H1 (cell line): Measurements from ENCODE around the gene ZXDC. TPM values are rescaled to one million over a fixed set of nuclear protein-coding genes. Genes with fewer than 3 reads are reported as not detected.

Experiments used
- CTCF ChIA-PET: fragments of 300-600 bp; sonication (Branson Sonifier 250); formaldehyde crosslinking; loops from one replicate; lab custom pipeline; 2021; ENCODE audit not compliant: partially characterized antibody; lab: Charles Lee
- POLR2A ChIA-PET: fragments of 300-600 bp; sonication (Branson Sonifier 250); formaldehyde crosslinking; loops from one replicate; lab custom pipeline; 2021; ENCODE audit warnings: inconsistent platforms; ENCODE audit not compliant: partially characterized antibody; lab: Charles Lee
- DNase-seq, 2 experiments: peaks; one replicate each; pipeline versions ENCODE4 v3.0.0 to v3.0.0-alpha.2; 2010 to 2022; ENCODE audit warnings: low spot score in 2 of 2, low read depth in 1 of 2, mixed read lengths in 1 of 2
- FAIRE-seq: peaks from 2 replicates; lab custom pipeline; 2011; peaks lifted over from hg19 to GRCh38; lab: Jason Lieb, UNC
- H2AFZ ChIP-seq: 2 replicates; pipeline ENCODE4 v1.8.1; 2012; ENCODE audit warnings: low read length, inconsistent platforms
- H2AK5ac ChIP-seq: 2 replicates; pipeline ENCODE4 v1.6.1; 2013; ENCODE audit warnings: low read depth, low read length
- H2BK120ac ChIP-seq: replicated peaks from 2 replicates; pipeline ENCODE3; 2013; ENCODE audit warnings: low read depth, low read length, inconsistent platforms
- H2BK12ac ChIP-seq: 2 replicates; pipeline ENCODE4 v1.6.1; 2013; ENCODE audit warnings: low read depth, low read length
- H2BK15ac ChIP-seq: 2 replicates; pipeline ENCODE4 v1.6.1; 2013; ENCODE audit warnings: low read length
- H2BK20ac ChIP-seq: 2 replicates; pipeline ENCODE4 v1.6.1; 2013; ENCODE audit warnings: low read length
- H2BK5ac ChIP-seq: 2 replicates; pipeline ENCODE4 v1.6.1; 2013; ENCODE audit warnings: low read depth, low read length
- H3K14ac ChIP-seq: 2 replicates; pipeline ENCODE4 v1.6.1; 2013; ENCODE audit warnings: inconsistent platforms; ENCODE audit not compliant: insufficient read length
- H3K18ac ChIP-seq: 2 replicates; pipeline ENCODE4 v1.6.1; 2013; ENCODE audit warnings: low read length; ENCODE audit errors: extremely low read depth
- H3K23ac ChIP-seq: 2 replicates; pipeline ENCODE4 v1.6.1; 2013; ENCODE audit warnings: inconsistent platforms; ENCODE audit not compliant: insufficient read length
- H3K23me2 ChIP-seq: 2 replicates; pipeline ENCODE4 v1.6.1; 2013; ENCODE audit warnings: low read depth, low read length
- H3K27ac ChIP-seq: 2 replicates; pipeline ENCODE4 v1.6.1; 2011; ENCODE audit warnings: low read depth, low read length, inconsistent platforms
- H3K27me3 ChIP-seq, 4 experiments: replicated peaks in 1 of 4; 1 replicate in 1 of 4; 2 replicates in 3 of 4; pipeline versions ENCODE4 v1.6.1 to v1.8.1; 2011 to 2013; ENCODE audit warnings: low read length in 3 of 4, mild to moderate bottlenecking in 3 of 4, inconsistent platforms in 2 of 4, mixed read lengths in 2 of 4, moderate library complexity in 1 of 4; ENCODE audit not compliant: control insufficient read depth in 3 of 4, insufficient read depth in 3 of 4; ENCODE audit errors: extremely low read depth in 1 of 4
- H3K36me3 ChIP-seq, 4 experiments: 2 replicates each; pipeline versions ENCODE4 v1.6.1 to v1.8.1; 2011 to 2013; ENCODE audit warnings: mild to moderate bottlenecking in 4 of 4, low read length in 3 of 4, moderate library complexity in 2 of 4, control low read depth in 1 of 4, inconsistent platforms in 1 of 4; ENCODE audit not compliant: insufficient read depth in 4 of 4, control insufficient read depth in 2 of 4
- H3K4ac ChIP-seq: replicated peaks from 2 replicates; pipeline ENCODE3; 2013; ENCODE audit warnings: low read length, low read depth, mixed read lengths, inconsistent platforms; ENCODE audit not compliant: insufficient read length
- H3K4me1 ChIP-seq, 4 experiments: replicated peaks in 1 of 4; 1 replicate in 1 of 4; 2 replicates in 3 of 4; pipeline versions ENCODE4 v1.6.1 to v1.8.1; 2011 to 2013; ENCODE audit warnings: low read length in 3 of 4, inconsistent platforms in 2 of 4, mixed read lengths in 1 of 4; ENCODE audit not compliant: insufficient read depth in 4 of 4, control insufficient read depth in 3 of 4
- H3K4me2 ChIP-seq, 2 experiments: 2 replicates each; pipeline versions ENCODE4 v1.6.1 to v1.8.1; 2011 to 2013; ENCODE audit warnings: low read depth in 2 of 2, low read length in 2 of 2, control low read depth in 1 of 2, inconsistent platforms in 1 of 2, mild to moderate bottlenecking in 1 of 2; ENCODE audit not compliant: insufficient read depth in 1 of 2
- H3K4me3 ChIP-seq, 4 experiments: fragments of 200-600, 300-600 bp in 1 of 4; sonication (generic), shearing (Covaris generic), sonication (Bioruptor Twin) in 1 of 4; 2 replicates each; pipeline versions ENCODE4 v1.5.1 to v1.8.1; 2011 to 2016; ENCODE audit warnings: low read length in 4 of 4, low read depth in 3 of 4, control low read depth in 2 of 4, inconsistent platforms in 2 of 4, mild to moderate bottlenecking in 2 of 4, mixed read lengths in 1 of 4, moderate library complexity in 1 of 4; ENCODE audit not compliant: insufficient read depth in 2 of 4; ENCODE audit errors: extremely low read depth in 1 of 4
- H3K56ac ChIP-seq: replicated peaks from 2 replicates; pipeline ENCODE3; 2013; ENCODE audit warnings: low read depth, mild to moderate bottlenecking, mixed read lengths, low read length, inconsistent platforms; ENCODE audit not compliant: insufficient read length
- H3K79me1 ChIP-seq: 2 replicates; pipeline ENCODE4 v1.6.1; 2013; ENCODE audit warnings: low read depth, low read length, control low read depth
- H3K79me2 ChIP-seq, 2 experiments: 2 replicates each; pipeline versions ENCODE4 v1.6.1 to v1.8.1; 2012 to 2013; ENCODE audit warnings: low read length in 2 of 2, mild to moderate bottlenecking in 2 of 2, inconsistent platforms in 1 of 2; ENCODE audit not compliant: insufficient read depth in 2 of 2, control insufficient read depth in 1 of 2
- H3K9ac ChIP-seq, 4 experiments: replicated peaks in 1 of 4; 1 replicate in 1 of 4; 2 replicates in 3 of 4; pipeline versions ENCODE4 v1.6.1 to v1.8.1; 2011 to 2013; ENCODE audit warnings: low read depth in 3 of 4, low read length in 3 of 4, control low read depth in 2 of 4, mild to moderate bottlenecking in 2 of 4, moderate library complexity in 2 of 4, inconsistent platforms in 1 of 4; ENCODE audit errors: extremely low read depth in 1 of 4
- H3K9me3 ChIP-seq, 2 experiments: 2 replicates each; pipeline versions ENCODE4 v1.6.1 to v1.8.1; 2012 to 2013; ENCODE audit warnings: mild to moderate bottlenecking in 2 of 2, moderate library complexity in 2 of 2, control low read depth in 1 of 2, inconsistent platforms in 1 of 2, low read depth in 1 of 2, low read length in 1 of 2, mixed read lengths in 1 of 2; ENCODE audit not compliant: insufficient read depth in 2 of 2
- H4K20me1 ChIP-seq, 2 experiments: replicated peaks in 1 of 2; 2 replicates each; pipeline versions ENCODE3 to v1.8.1; 2011 to 2013; ENCODE audit warnings: inconsistent platforms in 2 of 2, low read length in 2 of 2, mild to moderate bottlenecking in 1 of 2; ENCODE audit not compliant: insufficient read depth in 2 of 2, control insufficient read depth in 1 of 2
- H4K5ac ChIP-seq: 2 replicates; pipeline ENCODE4 v1.6.1; 2013; ENCODE audit warnings: low read length, low read depth, mixed read lengths, inconsistent platforms; ENCODE audit not compliant: insufficient read length
- H4K8ac ChIP-seq: 2 replicates; pipeline ENCODE4 v1.8.0; 2013; ENCODE audit warnings: mild to moderate bottlenecking, moderate library complexity, low read length, inconsistent platforms; ENCODE audit not compliant: insufficient read depth; ENCODE audit errors: extremely low read depth
- H4K91ac ChIP-seq: replicated peaks from 2 replicates; pipeline ENCODE3; 2013; ENCODE audit warnings: low read length, mixed read lengths, inconsistent platforms; ENCODE audit not compliant: insufficient read length
- BACH1 ChIP-seq: IDR thresholded peaks from 2 replicates; pipeline ENCODE4 v1.6.1; 2012; ENCODE audit warnings: low read length, improper control_type of control experiment
- CBX8 ChIP-seq: fragments of 300-800, 300-1000 bp; sonication (generic); IDR thresholded peaks from 2 replicates; pipeline ENCODE4 v1.7.1; 2016; ENCODE audit warnings: low read depth, low read length, borderline replicate concordance
- CHD1 ChIP-seq: IDR thresholded peaks from 2 replicates; pipeline ENCODE4 v1.6.1; 2012; ENCODE audit warnings: low read depth, low read length, improper control_type of control experiment
- EP300 ChIP-seq, 2 experiments: IDR thresholded peaks; 1 replicate in 1 of 2; 2 replicates in 1 of 2; pipeline ENCODE4 v1.6.1; 2011 to 2012; ENCODE audit warnings: low read depth in 2 of 2, low read length in 2 of 2, mild to moderate bottlenecking in 2 of 2, borderline replicate concordance in 1 of 2, inconsistent platforms in 1 of 2, moderate library complexity in 1 of 2
- GTF2F1 ChIP-seq: IDR thresholded peaks from 2 replicates; pipeline ENCODE4 v1.6.1; 2012; ENCODE audit warnings: low read depth, low read length, improper control_type of control experiment, borderline replicate concordance
- JUND ChIP-seq: IDR thresholded peaks from 2 replicates; pipeline ENCODE4 v1.6.1; 2011; ENCODE audit warnings: mild to moderate bottlenecking, improper control_type of control experiment, low read length
- POU5F1 ChIP-seq: IDR thresholded peaks from 2 replicates; pipeline ENCODE4 v1.6.1; 2011; ENCODE audit warnings: low read depth, mild to moderate bottlenecking, low read length, moderate library complexity
- SIN3A ChIP-seq, 2 experiments: IDR thresholded peaks in 1 of 2; conservative IDR thresholded peaks in 1 of 2; 2 replicates each; pipeline ENCODE4 v1.6.1; 2011 to 2012; ENCODE audit warnings: low read length in 2 of 2, improper control_type of control experiment in 1 of 2, low read depth in 1 of 2, mild to moderate bottlenecking in 1 of 2
- SIRT6 ChIP-seq: IDR thresholded peaks from one replicate; pipeline ENCODE4 v1.7.1; 2012; ENCODE audit warnings: low read length, inconsistent platforms
- SP2 ChIP-seq: IDR thresholded peaks from 2 replicates; pipeline ENCODE4 v1.6.1; 2012; ENCODE audit warnings: mild to moderate bottlenecking, low read length, inconsistent platforms
- SRF ChIP-seq: IDR thresholded peaks from 2 replicates; pipeline ENCODE4 v1.6.1; 2011; ENCODE audit warnings: mild to moderate bottlenecking, low read depth, low read length, moderate library complexity
- YY1 ChIP-seq: IDR thresholded peaks from 2 replicates; pipeline ENCODE4 v1.6.1; 2011; ENCODE audit warnings: low read depth, mild to moderate bottlenecking, low read length
- WGBS, 2 experiments: shearing (Covaris generic) in 1 of 2; methylation state at CpG; one replicate each; pipeline versions ENCODE4 v1.1.6 to v1.1.7; 2013 to 2015; ENCODE audit warnings: low lambda C conversion rate in 2 of 2, mixed read lengths in 2 of 2, inconsistent platforms in 1 of 2, low coverage in 1 of 2, missing lambda C conversion rate in 1 of 2; ENCODE audit not compliant: insufficient replicate concordance in 2 of 2, insufficient coverage in 1 of 2, insufficient read length in 1 of 2; ENCODE audit errors: extremely low coverage in 1 of 2, missing lambda C conversion rate in 1 of 2; 5-methylcytosine and 5-hydroxymethylcytosine counted together
- polyA plus RNA-seq, 7 experiments: library from polyadenylated mRNA; depleted of rRNA in 3 of 7; stranded (reverse) in 5 of 7; unstranded in 2 of 7; fragments of >200 nt in 5 of 7; fragments of 200-250 nt in 2 of 7; gene quantifications; 1 replicate in 5 of 7; 2 replicates in 1 of 7; 4 replicates in 1 of 7; pipeline versions ENCODE4 v1.2.1 to v1.2.3, GENCODE V29; 2011 to 2013; ENCODE audit warnings: missing spikeins in 2 of 7, mixed read lengths in 2 of 7
- total RNA-seq: library from RNA; stranded (reverse); fragmentation: NEBNext Ultra II Directional; extraction: Animal tissue kit (Norgen Biotek cat#: 25700); gene quantifications from 2 replicates; pipeline ENCODE4 v1.2.1, GENCODE V29; 2021

Gene ZXDC
- total and polyA plus RNA-seq, 2 of the 8 experiments (the other 6 are each of a cell fraction or from before 2014, with no cell fraction given) = 12.7 to 24.3 TPM

- Histone ChIP-seq H3K4me2 (no peak overlapping the region), H3K79me2 (no peaks in the 10 kb centered on the region), H3K4me3 (no peak overlapping the region), H4K91ac (no peak overlapping the region), H2BK5ac (no peak overlapping the region), H2BK12ac (no peak overlapping the region), H4K20me1 (no peaks in the 10 kb centered on the region), H3K23me2 (peaks cover 6% of the 10 kb centered on the region), H2BK20ac (no peak overlapping the region), H4K8ac (no peak overlapping the region; the same call in 1 of the 2 replicates), H3K4ac (no peak overlapping the region), H2AFZ (no peak overlapping the region), H3K9ac (no peak overlapping the region), H3K4me1 (peaks cover 0 to 22% (median 17%) of the 10 kb centered on the region in 4 experiments; a peak in 6 of 7 replicates), H3K56ac (no peak overlapping the region), H3K27ac (no peak overlapping the region), H3K36me3 (no peaks in the 10 kb centered on the region), H2BK120ac (no peak overlapping the region), H3K18ac (no peak overlapping the region), H3K14ac (no peak overlapping the region), H3K23ac (no peak overlapping the region), H4K5ac (no peak overlapping the region), H3K27me3 (no peaks in the 10 kb centered on the region), H2AK5ac (no peak overlapping the region), H3K79me1 (no peaks in the 10 kb centered on the region), H2BK15ac (no peak overlapping the region), H3K9me3 (no peaks in the 10 kb centered on the region)
- ChIA-PET CTCF (no interaction called here), POLR2A (no interaction called here)
- 85% methylated on average over 8 of the region's 8 CpGs; no CpG with 5 or more reads in 1 of the 2 experiments for WGBS, 2 experiments
- no peak for DNase-seq
- no peak for FAIRE-seq
- no peak for TF ChIP-seq SP2
- TF ChIP-seq SIN3A (conservative IDR thresholded peaks at IDR 0.05 in 1 of 2, IDR thresholded peaks at IDR 0.05 in 1 of 2; ENCODE audit: low read depth in 1 of 2, low read length in 2 of 2) = no peak
- TF ChIP-seq EP300 (IDR thresholded peaks at IDR 0.05; ENCODE audit: borderline replicate concordance in 1 of 2, low read depth in 2 of 2, low read length in 2 of 2) = no peak
- TF ChIP-seq BACH1 = no peak
- no peak for TF ChIP-seq SIRT6
- TF ChIP-seq CHD1 = no peak
- TF ChIP-seq YY1 = no peak
- TF ChIP-seq GTF2F1 = no peak
- TF ChIP-seq CBX8 = no peak
- TF ChIP-seq POU5F1 = no peak
- no peak for TF ChIP-seq SRF
- no peak for TF ChIP-seq JUND
Observed at GRCh38 chr3:126480861-126481260, 5.2 kb upstream of the ZXDC start.
